Thyroid gland (tissue), 4 donors: ENCODE data around the gene PANX2. TPM values are rescaled to one million over a fixed set of nuclear protein-coding genes. Genes with fewer than 3 reads are reported as not detected.
A peak's percentile ranks its signal among the peaks of the same experiment; 100 is the strongest.

Experiments used
- DNase-seq, 2 donors: peaks; one replicate each; pipeline ENCODE4 v3.0.0-alpha.2; 2019
- H3K27ac ChIP-seq, 3 donors: fragments of 200-600 bp; sonication (generic); 1 replicate in 2 of 3; 2 replicates in 1 of 3; pipeline ENCODE4 v1.5.1; 2016 to 2019; ENCODE audit warnings: mild to moderate bottlenecking in 1 of 3, moderate library complexity in 1 of 3
- H3K27me3 ChIP-seq: fragments of 200-600 bp; sonication (generic); one replicate; pipeline ENCODE4 v1.5.1; 2019
- H3K36me3 ChIP-seq, 2 donors: fragments of 200-600 bp; sonication (generic); one replicate each; pipeline ENCODE4 v1.5.1; 2016 to 2019
- H3K4me1 ChIP-seq, 2 donors: fragments of 200-600 bp; sonication (generic); one replicate each; pipeline ENCODE4 v1.5.1; 2017 to 2019
- H3K4me3 ChIP-seq, 3 donors: fragments of 200-600 bp; sonication (generic); replicated peaks in 1 of 3; 1 replicate in 2 of 3; 2 replicates in 1 of 3; pipeline ENCODE4 v1.5.1; 2016; ENCODE audit warnings: mild to moderate bottlenecking in 1 of 3
- H3K9me3 ChIP-seq: fragments of 200-600 bp; sonication (generic); one replicate; pipeline ENCODE4 v1.5.1; 2017
- POLR2A ChIP-seq, 2 donors: fragments of 450-650 bp; IDR thresholded peaks; one replicate each; pipeline ENCODE4 v1.6.1; 2017; ENCODE audit warnings: antibody characterized with exemption in 2 of 2, mild to moderate bottlenecking in 2 of 2, moderate library complexity in 1 of 2
- WGBS, 2 donors: methylation state at CpG; one replicate each; pipeline ENCODE4 v1.1.5; 2017; 5-methylcytosine and 5-hydroxymethylcytosine counted together
- intact Hi-C: fragments of 100-400 bp; cut with DNase I; formaldehyde crosslinking; loops from one replicate; pipeline ENCODE4 v1.15.1; 2023
- total RNA-seq, 4 donors: library from RNA; depleted of rRNA; stranded (reverse); fragments of >200 nt; gene quantifications; one replicate each; pipeline ENCODE4 v1.2.3, GENCODE V29; 2016
- TF ChIP-seq, protein P1 (sequence below), 6 experiments: fragments of 200-600 bp in 3 of 6; fragments of 450-650 bp in 3 of 6; sonication (generic) in 3 of 6; IDR thresholded peaks; one replicate each; pipeline ENCODE4 v1.5.1; 2016 to 2019; ENCODE audit warnings: antibody characterized with exemption in 6 of 6, mild to moderate bottlenecking in 2 of 6, inconsistent platforms in 1 of 6, moderate library complexity in 1 of 6

PANX2 gene
- total RNA-seq, 4 donors from 2014 or later = 9.0 to 12.1 (median 10.9) TPM

DNA sequence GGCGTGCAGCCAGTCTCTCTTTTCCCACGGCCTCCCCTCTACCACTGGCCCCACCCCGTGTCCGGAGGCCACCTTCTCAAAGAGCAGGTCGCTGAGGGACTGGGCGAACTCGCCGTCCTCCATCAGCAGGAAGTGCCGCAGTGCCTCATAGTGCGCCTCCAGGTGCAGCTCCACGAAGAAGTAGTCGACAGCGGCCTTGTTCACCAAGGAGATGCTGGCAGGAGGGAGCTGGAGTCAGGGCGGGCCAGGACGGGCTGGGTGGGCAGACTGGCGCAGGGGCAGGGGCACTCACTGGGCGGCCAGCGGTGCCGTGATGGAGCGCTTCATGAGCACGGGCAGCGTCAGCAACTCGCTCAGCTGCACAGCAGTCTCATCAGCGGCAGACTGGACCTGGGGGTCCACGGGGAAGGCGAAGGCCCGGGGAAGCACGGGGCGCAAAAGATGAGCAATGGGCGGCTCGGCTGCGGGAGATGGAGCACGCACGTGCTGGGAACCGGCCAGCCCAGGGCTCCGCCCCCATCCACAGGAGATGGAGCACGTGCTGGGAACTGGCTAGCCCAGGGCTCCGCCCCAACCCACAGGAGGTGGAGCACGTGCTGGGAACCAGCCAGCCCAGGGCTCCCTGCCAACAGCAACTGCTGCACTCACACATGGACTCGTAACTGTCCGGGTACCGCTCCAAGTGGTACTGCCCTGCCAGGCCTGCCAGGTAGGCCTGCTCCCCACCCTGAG, 48.6 kb downstream of the PANX2 start:
- no peaks in the 10 kb centered on the region for H3K9me3 ChIP-seq
- 77 to 90% methylated on average over 15 to 19 of the region's 42 CpGs for WGBS, 2 donors
- no peak overlapping the region for H3K4me3 ChIP-seq
- DNase-seq = peak; percentile 95
- no peak overlapping the region for H3K27ac ChIP-seq
- no peaks in the 10 kb centered on the region for H3K27me3 ChIP-seq
- intact Hi-C loops = loop anchor here (10.0 kb wide), 1 partner anchor 294 kb away; no protein-coding TSS in a partner anchor
- peaks cover 58 to 70% of the 10 kb centered on the region in 2 donors for H3K36me3 ChIP-seq
- peaks cover 5 to 6% of the 10 kb centered on the region in 2 donors for H3K4me1 ChIP-seq
- TF ChIP-seq POLR2A (IDR thresholded peaks at IDR 0.05) = no peak
- TF ChIP-seq, protein P1, sequence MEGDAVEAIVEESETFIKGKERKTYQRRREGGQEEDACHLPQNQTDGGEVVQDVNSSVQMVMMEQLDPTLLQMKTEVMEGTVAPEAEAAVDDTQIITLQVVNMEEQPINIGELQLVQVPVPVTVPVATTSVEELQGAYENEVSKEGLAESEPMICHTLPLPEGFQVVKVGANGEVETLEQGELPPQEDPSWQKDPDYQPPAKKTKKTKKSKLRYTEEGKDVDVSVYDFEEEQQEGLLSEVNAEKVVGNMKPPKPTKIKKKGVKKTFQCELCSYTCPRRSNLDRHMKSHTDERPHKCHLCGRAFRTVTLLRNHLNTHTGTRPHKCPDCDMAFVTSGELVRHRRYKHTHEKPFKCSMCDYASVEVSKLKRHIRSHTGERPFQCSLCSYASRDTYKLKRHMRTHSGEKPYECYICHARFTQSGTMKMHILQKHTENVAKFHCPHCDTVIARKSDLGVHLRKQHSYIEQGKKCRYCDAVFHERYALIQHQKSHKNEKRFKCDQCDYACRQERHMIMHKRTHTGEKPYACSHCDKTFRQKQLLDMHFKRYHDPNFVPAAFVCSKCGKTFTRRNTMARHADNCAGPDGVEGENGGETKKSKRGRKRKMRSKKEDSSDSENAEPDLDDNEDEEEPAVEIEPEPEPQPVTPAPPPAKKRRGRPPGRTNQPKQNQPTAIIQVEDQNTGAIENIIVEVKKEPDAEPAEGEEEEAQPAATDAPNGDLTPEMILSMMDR (IDR thresholded peaks at IDR 0.05) = no peak

DNA sequence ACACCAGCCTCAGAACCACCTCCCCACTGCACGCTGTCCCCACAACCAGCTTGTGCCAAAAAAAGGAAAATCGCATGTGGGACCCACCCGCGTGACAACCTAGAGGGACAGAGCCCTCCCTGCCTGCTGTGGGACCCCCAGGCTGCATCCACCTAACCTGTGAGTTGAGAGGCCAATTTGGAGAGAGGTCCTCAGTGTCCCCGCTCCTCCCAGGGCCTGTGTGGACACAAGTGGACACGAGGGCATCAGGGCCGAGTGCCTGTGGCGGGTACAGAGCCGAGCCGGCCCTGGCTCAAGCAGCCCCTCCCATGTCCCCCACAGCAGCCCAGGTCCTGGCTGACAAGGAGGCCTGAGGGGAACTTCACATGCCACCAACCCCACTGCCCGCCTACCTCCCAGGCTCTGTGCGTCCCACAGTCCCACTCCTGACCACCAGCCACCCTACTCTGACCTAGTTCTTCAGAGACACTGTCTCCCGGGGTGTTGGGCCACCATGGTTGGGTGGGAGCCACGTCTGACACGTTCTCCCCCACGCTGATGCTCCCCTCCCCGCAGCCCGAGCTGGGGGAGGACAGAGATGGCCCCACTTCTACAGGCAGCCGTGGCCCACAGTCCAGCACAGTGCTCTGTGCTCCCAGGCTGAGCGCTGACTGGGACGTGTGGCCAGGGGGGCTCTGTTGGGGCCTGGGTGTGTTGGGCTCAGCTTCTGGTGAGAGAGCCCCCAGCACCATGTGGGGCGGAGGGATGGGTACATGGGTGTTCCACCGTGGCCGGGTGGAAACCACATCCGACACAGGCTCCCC, 49.5 kb downstream of the PANX2 start:
- no peak overlapping the region for H3K4me3 ChIP-seq
- H3K9me3 ChIP-seq = no peaks in the 10 kb centered on the region
- H3K36me3 ChIP-seq = peaks cover 64 to 75% of the 10 kb centered on the region in 2 donors
- intact Hi-C loops = loop anchor here (10.0 kb wide), 1 partner anchor 295 kb away; no protein-coding TSS in a partner anchor
- no peaks in the 10 kb centered on the region for H3K27me3 ChIP-seq
- H3K27ac ChIP-seq = no peak overlapping the region
- DNase-seq = no peak
- TF ChIP-seq POLR2A (IDR thresholded peaks at IDR 0.05) = no peak
- TF ChIP-seq, protein P1 (IDR thresholded peaks at IDR 0.05) = no peak
- H3K4me1 ChIP-seq = peaks cover 5 to 6% of the 10 kb centered on the region in 2 donors
- 82 to 86% methylated on average over 11 to 14 of the region's 25 CpGs for WGBS, 2 donors

DNA sequence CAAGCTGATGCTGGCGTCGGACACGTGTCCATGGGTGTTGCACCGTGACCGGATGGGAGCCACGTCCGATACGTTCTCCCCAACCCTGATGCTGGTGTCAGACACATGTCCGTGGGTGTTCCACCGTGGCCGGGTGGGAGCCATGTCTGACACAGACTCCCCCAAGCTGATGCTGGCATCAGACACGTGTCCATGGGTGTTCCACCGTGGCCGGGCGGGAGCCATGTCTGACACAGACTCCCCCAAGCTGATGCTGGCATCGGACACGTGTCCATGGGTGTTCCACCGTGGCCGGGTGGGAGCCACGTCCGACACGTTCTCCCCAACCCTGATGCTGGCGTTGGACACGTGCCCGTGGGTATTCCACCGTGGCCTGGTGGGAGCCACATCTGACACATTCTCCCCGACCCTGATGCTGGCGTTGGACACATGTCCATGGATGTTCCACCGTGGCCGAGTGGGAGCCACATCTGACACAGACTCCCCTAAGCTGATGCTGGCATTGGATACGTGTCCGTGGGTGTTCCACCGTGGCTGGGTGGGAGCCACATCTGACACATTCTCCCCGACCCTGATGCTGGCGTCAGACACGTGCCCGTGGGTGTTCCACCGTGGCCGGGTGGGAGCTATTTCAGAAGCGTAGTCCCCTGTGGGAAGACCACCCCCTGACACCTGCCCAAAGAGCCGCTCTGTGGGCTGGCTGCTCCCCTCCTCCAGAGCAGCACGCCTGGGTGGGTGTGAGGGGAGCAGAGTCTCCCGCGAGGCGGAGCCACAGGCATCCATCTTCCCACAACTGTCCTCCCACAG, 50.3 kb downstream of the PANX2 start:
- Histone ChIP-seq H3K27ac (no peak overlapping the region), H3K36me3 (peaks cover 69 to 80% of the 10 kb centered on the region in 2 donors), H3K9me3 (no peaks in the 10 kb centered on the region), H3K4me3 (no peak overlapping the region), H3K4me1 (peaks cover 5 to 6% of the 10 kb centered on the region in 2 donors), H3K27me3 (no peaks in the 10 kb centered on the region)
- 92 to 96% methylated on average over 31 to 43 of the region's 45 CpGs for WGBS, 2 donors
- TF ChIP-seq, protein P1 (IDR thresholded peaks at IDR 0.05) = no peak
- TF ChIP-seq POLR2A (IDR thresholded peaks at IDR 0.05) = no peak
- intact Hi-C loops = no loop called here
- DNase-seq = no peak

DNA sequence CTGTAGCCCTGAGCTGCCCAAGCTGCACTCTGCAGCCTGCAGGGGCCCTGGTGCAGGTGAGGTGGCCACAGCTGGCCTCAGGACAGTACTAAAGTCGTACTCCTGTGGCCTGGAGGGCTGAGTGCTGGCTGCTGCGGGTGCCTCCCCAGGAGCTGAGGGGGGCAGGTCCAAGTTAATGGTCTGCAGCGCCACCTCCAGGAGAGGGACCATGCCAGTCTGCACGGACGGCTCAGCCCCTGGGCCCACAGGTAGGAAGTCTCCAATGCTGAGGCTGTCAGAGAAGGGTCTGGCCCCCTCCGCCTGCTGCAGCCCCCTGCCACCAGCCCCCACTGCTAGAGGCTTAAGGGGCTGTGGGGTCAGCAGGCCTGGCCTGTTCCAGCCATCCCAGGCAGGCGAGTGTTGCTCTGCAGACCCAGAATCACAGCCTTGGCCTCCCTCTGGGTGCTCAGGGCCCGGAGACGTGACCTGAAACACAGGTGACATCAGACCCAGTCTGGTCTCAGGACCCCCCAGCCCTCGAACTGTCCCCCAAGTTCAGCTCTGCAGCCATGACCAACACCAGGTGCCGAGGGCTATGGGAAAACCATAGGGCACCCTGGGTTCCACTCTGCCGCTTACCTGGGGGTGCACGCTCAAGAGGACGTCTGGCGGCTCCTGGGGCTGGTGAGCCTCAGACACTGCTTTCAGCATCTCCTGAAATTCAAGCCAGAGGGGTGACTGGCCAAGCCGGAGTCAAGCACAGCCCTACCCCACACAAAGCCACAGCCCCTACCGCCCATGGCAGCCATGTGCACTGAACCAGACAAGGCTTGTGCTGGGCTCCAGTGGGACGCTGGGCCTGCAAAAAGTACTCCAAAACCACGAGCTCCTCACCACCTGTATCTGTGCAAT, 51.1 kb downstream of the PANX2 start:
- DNase-seq = no peak
- intact Hi-C loops = no loop called here
- peaks cover 63 to 78% of the 10 kb centered on the region in 2 donors for H3K36me3 ChIP-seq
- no peak overlapping the region for H3K4me3 ChIP-seq
- H3K4me1 ChIP-seq = peaks cover 5 to 6% of the 10 kb centered on the region in 2 donors
- H3K27ac ChIP-seq = no peak overlapping the region
- H3K27me3 ChIP-seq = no peaks in the 10 kb centered on the region
- WGBS, 2 donors = 84 to 98% methylated on average over 10 to 12 of the region's 19 CpGs
- no peak for TF ChIP-seq POLR2A (IDR thresholded peaks at IDR 0.05)
- TF ChIP-seq, protein P1 (IDR thresholded peaks at IDR 0.05) = no peak
- H3K9me3 ChIP-seq = no peaks in the 10 kb centered on the region
